AG04450 (cell line): ENCODE data around the gene PNLIP. TPM values are rescaled to one million over a fixed set of nuclear protein-coding genes. Genes with fewer than 3 reads are reported as not detected.

Experiments used
- CTCF ChIA-PET: fragments of 300-600, 350-600 bp; formaldehyde crosslinking; extraction: SDS; loops from one replicate; lab custom pipeline; 2022; ENCODE audit warnings: antibody characterized with exemption, inconsistent platforms; lab: Charles Lee
- POLR2A ChIA-PET: fragments of 350-600 bp; formaldehyde crosslinking; extraction: SDS; loops from one replicate; lab custom pipeline; 2021; ENCODE audit warnings: antibody characterized with exemption, inconsistent platforms; lab: Yijun Ruan, JAX
- DNase-seq: peaks from one replicate; pipeline ENCODE4 v3.0.0-alpha.2; 2011; ENCODE audit warnings: low read depth, low spot score
- H3K27ac ChIP-seq: one replicate; pipeline ENCODE4 v1.5.1; 2012; ENCODE audit warnings: low read depth, low read length, control low read depth
- H3K27me3 ChIP-seq: one replicate; pipeline ENCODE4 v1.6.0; 2012; ENCODE audit warnings: low read length; ENCODE audit not compliant: control insufficient read depth, insufficient read depth
- H3K4me3 ChIP-seq: 2 replicates; pipeline ENCODE4 v1.5.1; 2011; ENCODE audit warnings: mild to moderate bottlenecking, low read depth, low read length, control low read depth
- H3K9me3 ChIP-seq: 2 replicates; pipeline ENCODE4 v1.5.1; 2012; ENCODE audit warnings: low read length; ENCODE audit not compliant: control insufficient read depth, insufficient read depth
- CTCF ChIP-seq: IDR thresholded peaks from 2 replicates; pipeline ENCODE4 v1.5.1; 2011; ENCODE audit warnings: low read depth, low read length, control low read depth, inconsistent platforms
- polyA plus RNA-seq: library from polyadenylated mRNA; depleted of rRNA; stranded (reverse); fragments of >200 nt; gene quantifications from 2 replicates; pipeline ENCODE4 v1.2.3, GENCODE V29; 2011

Gene PNLIP
- polyA plus RNA-seq, 1 experiment, result not detected

GRCh38 chr10:116597543-116597942, 51.8 kb downstream of the PNLIP start:
- ChIA-PET POLR2A (no interaction called here), CTCF (interaction anchor here (1.4 kb wide), 1 partner anchor 200 kb away, joined by 3 read pairs; no protein-coding TSS in a partner anchor)
- H3K27ac ChIP-seq, result no peak overlapping the region
- no peaks in the 10 kb centered on the region for H3K9me3 ChIP-seq
- peaks cover 2% of the 10 kb centered on the region for H3K27me3 ChIP-seq
- H3K4me3 ChIP-seq, result no peak overlapping the region
- no peak for TF ChIP-seq CTCF
- DNase-seq, result no peak

GRCh38 chr10:116598329-116598728, 52.6 kb downstream of the PNLIP start:
- no peak overlapping the region for H3K27ac ChIP-seq
- H3K9me3 ChIP-seq, result no peaks in the 10 kb centered on the region
- no peak overlapping the region for H3K4me3 ChIP-seq
- POLR2A ChIA-PET, result no interaction called here
- CTCF ChIA-PET, result interaction anchor here (1.4 kb wide), 1 partner anchor 199 kb away, joined by 3 read pairs; no protein-coding TSS in a partner anchor
- DNase-seq, result no peak
- H3K27me3 ChIP-seq, result peaks cover 2% of the 10 kb centered on the region
- TF ChIP-seq CTCF, result no peak

DNA sequence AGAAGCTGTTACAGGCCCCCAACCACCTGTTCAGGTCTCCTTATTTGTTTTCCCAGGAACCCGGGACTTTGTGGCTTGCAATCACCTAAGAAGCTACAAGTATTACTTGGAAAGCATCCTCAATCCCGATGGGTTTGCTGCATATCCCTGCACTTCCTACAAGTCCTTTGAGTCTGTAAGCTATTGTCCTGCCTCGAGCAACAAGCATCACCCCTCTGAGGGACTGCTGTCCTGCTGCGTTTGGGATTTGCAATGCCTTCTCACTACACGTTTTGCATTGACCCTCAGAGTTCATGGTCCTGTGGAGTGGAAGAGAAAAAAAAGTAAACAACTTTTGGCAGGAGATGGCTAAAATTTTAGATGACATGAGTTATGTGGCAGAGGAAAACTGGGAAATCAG, 54.3 kb downstream of the PNLIP start:
- no peak overlapping the region for H3K27ac ChIP-seq
- ChIA-PET POLR2A (no interaction called here), CTCF (no interaction called here)
- TF ChIP-seq CTCF, result no peak
- no peak for DNase-seq
- no peaks in the 10 kb centered on the region for H3K9me3 ChIP-seq
- H3K27me3 ChIP-seq, result peaks cover 2% of the 10 kb centered on the region
- H3K4me3 ChIP-seq, result no peak overlapping the region

- Histone ChIP-seq H3K27ac (no peak overlapping the region), H3K9me3 (no peaks in the 10 kb centered on the region), H3K27me3 (peaks cover 7% of the 10 kb centered on the region), H3K4me3 (no peak overlapping the region)
- ChIA-PET CTCF (no interaction called here), POLR2A (no interaction called here)
- no peak for TF ChIP-seq CTCF
- DNase-seq, result no peak
These were observed 57.1 kb downstream of the PNLIP start for GRCh38 chr10:116602648-116603400.

DNA sequence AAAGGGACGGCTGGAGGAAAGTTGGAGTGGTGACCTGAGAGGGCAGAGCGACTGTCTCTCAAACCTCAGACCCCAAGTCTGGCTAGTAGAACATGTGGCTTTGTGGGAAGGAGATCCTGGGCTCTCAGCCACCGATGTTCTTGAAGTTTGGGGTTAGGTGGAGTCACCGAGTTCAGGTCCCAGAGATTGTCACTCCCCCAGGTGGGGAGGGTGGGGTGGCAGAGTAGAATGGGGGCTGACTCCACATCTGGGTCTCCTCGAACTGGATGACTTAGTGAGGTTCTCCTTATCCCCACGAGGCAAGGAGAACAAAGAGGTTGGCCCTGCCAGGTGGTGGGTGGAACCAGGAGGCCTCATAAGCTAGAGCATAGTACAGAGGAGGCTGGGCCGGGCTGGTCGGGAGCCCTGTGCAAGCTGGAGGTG, 60.3 kb downstream of the PNLIP start:
- Histone ChIP-seq H3K4me3 (no peak overlapping the region), H3K27me3 (peaks cover 10% of the 10 kb centered on the region), H3K27ac (no peak overlapping the region), H3K9me3 (peaks cover 11% of the 10 kb centered on the region; the same call in 1 of the 2 replicates)
- TF ChIP-seq CTCF, result no peak
- DNase-seq, result no peak
- ChIA-PET CTCF (interaction anchor here (1.2 kb wide), 1 partner anchor 10 kb away, joined by 3 read pairs; no protein-coding TSS in a partner anchor), POLR2A (no interaction called here)
